HCT116 (cell line): ENCODE data around the gene FFAR3. TPM values are rescaled to one million over a fixed set of nuclear protein-coding genes. Genes with fewer than 3 reads are reported as not detected.

ENCODE experiments used
- ATAC-seq: fragments of 200-7000 bp; cut with Tn5 transposase; 2 replicates; pipeline ENCODE4 v1.9.1; 2020; ENCODE audit warnings: mild to moderate bottlenecking, moderate library complexity
- BruUV-seq: library from RNA; stranded (reverse); fragments of 400-500 nt; replicated peaks from 2 replicates; lab custom pipeline; 2021; lab: Mats Ljungman, UMichigan
- CTCF ChIA-PET: fragments of 300-600 bp; sonication (Branson Sonifier 250); formaldehyde crosslinking; loops from one replicate; lab custom pipeline; 2021; ENCODE audit warnings: antibody characterized with exemption; lab: Charles Lee
- POLR2A ChIA-PET: fragments of 300-600, 350-600 bp; sonication (Branson Sonifier 250); formaldehyde crosslinking; loops from one replicate; lab custom pipeline; 2021; ENCODE audit warnings: antibody characterized with exemption; lab: Charles Lee
- RAD21 ChIA-PET, 2 experiments: fragments of 300-600 bp; sonication (Branson Sonifier 250); formaldehyde crosslinking; loops; one replicate each; lab custom pipeline; 2023; ENCODE audit warnings: low total read pairs in 2 of 2; ENCODE audit not compliant: uncharacterized antibody in 2 of 2, unreplicated experiment in 2 of 2, low non-redundant PET in 1 of 2; lab: Charles Lee
- DNase-seq: peaks from one replicate; pipeline ENCODE4 v3.0.0-alpha.2; 2010; ENCODE audit warnings: low read depth, low spot score
- H2AFZ ChIP-seq: fragments of 200-600 bp; shearing (Covaris generic), sonication (generic); 2 replicates; pipeline ENCODE4 v1.6.1; 2017; ENCODE audit warnings: low read depth, mixed run types, mixed read lengths, antibody characterized with exemption, low read length; ENCODE audit not compliant: poor library complexity, severe bottlenecking
- H3K27ac ChIP-seq: 2 replicates; pipeline ENCODE4 v1.5.1; 2012; ENCODE audit warnings: low read depth, low read length
- H3K27me3 ChIP-seq: fragments of 200-600 bp; sonication (generic); 2 replicates; pipeline ENCODE4 v1.6.1; 2016; ENCODE audit warnings: mixed run types, low read length, mixed read lengths; ENCODE audit not compliant: insufficient read depth
- H3K36me3 ChIP-seq, 2 experiments: fragments of 200-500 bp in 1 of 2; fragments of 200-600 bp in 1 of 2; sonication (Bioruptor generic) in 1 of 2; sonication (generic) in 1 of 2; 2 replicates each; pipeline versions ENCODE4 v1.5.1 to v1.6.1; 2014 to 2016; ENCODE audit warnings: low read length in 2 of 2, inconsistent platforms in 1 of 2, mixed read lengths in 1 of 2, mixed run types in 1 of 2; ENCODE audit not compliant: insufficient read depth in 2 of 2, control insufficient read depth in 1 of 2
- H3K4me1 ChIP-seq, 2 experiments: fragments of 200-600 bp in 1 of 2; sonication (generic) in 1 of 2; 2 replicates each; pipeline versions ENCODE4 v1.5.1 to v1.6.1; 2012 to 2017; ENCODE audit warnings: low read length in 2 of 2, inconsistent platforms in 1 of 2, mild to moderate bottlenecking in 1 of 2, mixed read lengths in 1 of 2, mixed run types in 1 of 2, moderate library complexity in 1 of 2; ENCODE audit not compliant: insufficient read depth in 2 of 2, control insufficient read depth in 1 of 2
- H3K4me2 ChIP-seq: fragments of 200-600 bp; sonication (generic); 2 replicates; pipeline ENCODE4 v1.6.1; 2017; ENCODE audit warnings: mixed run types, low read length, mixed read lengths
- H3K4me3 ChIP-seq, 2 experiments: fragments of 200-600 bp in 1 of 2; sonication (generic) in 1 of 2; replicated peaks in 1 of 2; 2 replicates each; pipeline ENCODE4 v1.5.1; 2011 to 2016; ENCODE audit warnings: low read length in 2 of 2, control low read depth in 1 of 2, low read depth in 1 of 2, mild to moderate bottlenecking in 1 of 2, mixed read lengths in 1 of 2, mixed run types in 1 of 2
- H3K79me2 ChIP-seq: fragments of 200-600 bp; sonication (generic); 2 replicates; pipeline ENCODE4 v1.6.1; 2017; ENCODE audit warnings: mild to moderate bottlenecking, mixed run types, low read length, moderate library complexity, mixed read lengths; ENCODE audit not compliant: insufficient read depth
- H3K9ac ChIP-seq: fragments of 200-600 bp; sonication (generic); 2 replicates; pipeline ENCODE4 v1.6.1; 2016; ENCODE audit warnings: low read length, mixed read lengths
- H3K9me2 ChIP-seq: fragments of 200-600 bp; sonication (generic), shearing (Covaris generic); 2 replicates; pipeline ENCODE4 v1.6.1; 2017; ENCODE audit warnings: mixed run types, mild to moderate bottlenecking, moderate library complexity; ENCODE audit not compliant: insufficient read depth
- H3K9me3 ChIP-seq, 2 experiments: fragments of 200-500 bp in 1 of 2; fragments of 200-600 bp in 1 of 2; sonication (Bioruptor generic) in 1 of 2; sonication (generic) in 1 of 2; 2 replicates each; pipeline ENCODE4 v1.6.1; 2014 to 2017; ENCODE audit warnings: low read length in 2 of 2, mixed read lengths in 2 of 2, inconsistent platforms in 1 of 2, low read depth in 1 of 2, mild to moderate bottlenecking in 1 of 2, mixed run types in 1 of 2, moderate library complexity in 1 of 2; ENCODE audit not compliant: control insufficient read depth in 1 of 2, insufficient read depth in 1 of 2
- H4K20me1 ChIP-seq: fragments of 200-600 bp; sonication (generic), shearing (Covaris generic); 2 replicates; pipeline ENCODE4 v1.6.1; 2017; ENCODE audit warnings: mixed run types, mild to moderate bottlenecking, moderate library complexity; ENCODE audit not compliant: insufficient read depth
- CBX3 ChIP-seq: IDR thresholded peaks from 2 replicates; pipeline ENCODE4 v1.6.1; 2012; ENCODE audit warnings: low read depth
- CTCF ChIP-seq, 3 experiments: fragments of 200-600 bp in 1 of 3; sonication (generic) in 1 of 3; IDR thresholded peaks in 2 of 3; conservative IDR thresholded peaks in 1 of 3; 2 replicates each; pipeline ENCODE4 v1.5.1; 2012 to 2017; ENCODE audit warnings: low read depth in 2 of 3, low read length in 2 of 3, antibody characterized with exemption in 1 of 3, borderline replicate concordance in 1 of 3, control low read depth in 1 of 3, mild to moderate bottlenecking in 1 of 3, mixed read lengths in 1 of 3, mixed run types in 1 of 3, moderate library complexity in 1 of 3; ENCODE audit not compliant: insufficient read depth in 1 of 3
- EZH2 ChIP-seq: fragments of 200-600 bp; sonication (generic); IDR thresholded peaks from 2 replicates; pipeline ENCODE4 v1.6.1; 2017; ENCODE audit warnings: antibody characterized with exemption, mixed run types
- JUND ChIP-seq: IDR thresholded peaks from 2 replicates; pipeline ENCODE4 v1.6.1; 2012
- MAX ChIP-seq: IDR thresholded peaks from 2 replicates; pipeline ENCODE4 v1.6.1; 2012
- RAD21 ChIP-seq: IDR thresholded peaks from 2 replicates; pipeline ENCODE4 v1.6.1; 2012; ENCODE audit warnings: low read depth, mild to moderate bottlenecking
- REST ChIP-seq: IDR thresholded peaks from 2 replicates; pipeline ENCODE4 v1.6.1; 2012; ENCODE audit warnings: low read depth
- SIN3A ChIP-seq: IDR thresholded peaks from 2 replicates; pipeline ENCODE4 v1.6.1; 2012; ENCODE audit warnings: low read depth
- TCF7L2 ChIP-seq: IDR thresholded peaks from 2 replicates; pipeline ENCODE4 v1.7.0; 2011; ENCODE audit warnings: borderline replicate concordance, inconsistent platforms; ENCODE audit not compliant: insufficient read depth, insufficient read length; ENCODE audit errors: extremely low read depth
- YY1 ChIP-seq: IDR thresholded peaks from 2 replicates; pipeline ENCODE4 v1.6.1; 2011; ENCODE audit warnings: low read length, low read depth, moderate library complexity, mild to moderate bottlenecking; ENCODE audit not compliant: insufficient replicate concordance; ENCODE audit errors: extremely low read depth
- ZFX ChIP-seq: fragments of 450-650 bp; IDR thresholded peaks from 2 replicates; pipeline ENCODE4 v1.6.1; 2017
- ZNF274 ChIP-seq: fragments of 200-500 bp; sonication (Bioruptor generic); IDR thresholded peaks from 2 replicates; pipeline ENCODE4 v1.6.1; 2014; ENCODE audit warnings: mild to moderate bottlenecking, low read depth, low read length, inconsistent platforms
- intact Hi-C: fragments of 100-400 bp; cut with micrococcal nuclease; formaldehyde crosslinking; loops from 2 replicates; pipeline ENCODE4 v1.10.0; 2022
- total RNA-seq: library from RNA; stranded (reverse); gene quantifications from one replicate; pipeline ENCODE4 v1.2.1, GENCODE V29; 2021; ENCODE audit not compliant: unreplicated experiment
- TF ChIP-seq, protein P1 (sequence below): IDR thresholded peaks from 2 replicates; pipeline ENCODE4 v1.6.1; 2012

The FFAR3 gene
- total RNA-seq, 1 experiment from 2014 or later: not detected

- CTCF ChIA-PET: interaction anchor here (1.0 kb wide), 1 partner anchor 191 kb away, joined by 3 read pairs; no protein-coding TSS in a partner anchor
- H2AFZ ChIP-seq: no peak overlapping the region
- POLR2A ChIA-PET: no interaction called here
- H3K9ac ChIP-seq: no peak overlapping the region
- intact Hi-C loops: no loop called here
- no peak overlapping the region for H3K27ac ChIP-seq
- no peaks in the 10 kb centered on the region for H3K9me3 ChIP-seq
- H4K20me1 ChIP-seq: no peaks in the 10 kb centered on the region
- no peaks in the 10 kb centered on the region for H3K79me2 ChIP-seq
- H3K4me2 ChIP-seq: no peak overlapping the region
- no peak for DNase-seq
- H3K4me3 ChIP-seq: no peak overlapping the region
- BruUV-seq: no TSS peak
- H3K27me3 ChIP-seq: no peaks in the 10 kb centered on the region
- no peaks in the 10 kb centered on the region for H3K4me1 ChIP-seq
- no peaks in the 10 kb centered on the region for H3K36me3 ChIP-seq
- no peak for ATAC-seq
- no peaks in the 10 kb centered on the region for H3K9me2 ChIP-seq
- TF ChIP-seq EZH2: no peak
- no peak for TF ChIP-seq ZNF274
- no peak for TF ChIP-seq RAD21
- TF ChIP-seq MAX: no peak
- TF ChIP-seq, protein P1, sequence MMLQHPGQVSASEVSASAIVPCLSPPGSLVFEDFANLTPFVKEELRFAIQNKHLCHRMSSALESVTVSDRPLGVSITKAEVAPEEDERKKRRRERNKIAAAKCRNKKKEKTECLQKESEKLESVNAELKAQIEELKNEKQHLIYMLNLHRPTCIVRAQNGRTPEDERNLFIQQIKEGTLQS: no peak
- TF ChIP-seq ZFX: no peak
- TF ChIP-seq YY1: no peak
- no peak for TF ChIP-seq CBX3
- TF ChIP-seq CTCF (IDR thresholded peaks at IDR 0.05 in 2 of 3, conservative IDR thresholded peaks at IDR 0.05 in 1 of 3; ENCODE audit: borderline replicate concordance in 1 of 3, insufficient read depth in 1 of 3, low read depth in 2 of 3, low read length in 2 of 3): no peak
- TF ChIP-seq REST: no peak
- TF ChIP-seq JUND: no peak
- no peak for TF ChIP-seq SIN3A
- no peak for TF ChIP-seq TCF7L2
- RAD21 ChIA-PET: no interaction called here
Measured at GRCh38 chr19:35332817-35333216, 25.4 kb upstream of the FFAR3 start.
